Trophoblast cell (in vitro differentiated cells and primary cell): ENCODE results near the gene FAM168A.

ENCODE experiments used
- DNase-seq, 2 donors: peaks; one replicate each; pipeline ENCODE4 v3.0.0-alpha.2; 2016
- H2AFZ ChIP-seq: 2 replicates; pipeline ENCODE4 v1.6.1; 2013; ENCODE audit warnings: low read length, moderate library complexity, mild to moderate bottlenecking; ENCODE audit not compliant: insufficient read depth, poor library complexity
- H2AK5ac ChIP-seq: 2 replicates; pipeline ENCODE4 v1.6.1; 2013; ENCODE audit warnings: mild to moderate bottlenecking, low read length
- H2BK120ac ChIP-seq: 2 replicates; pipeline ENCODE4 v1.6.1; 2013; ENCODE audit warnings: low read length, mild to moderate bottlenecking, moderate library complexity; ENCODE audit not compliant: insufficient read depth, poor library complexity
- H2BK12ac ChIP-seq: 2 replicates; pipeline ENCODE4 v1.6.1; 2013; ENCODE audit warnings: mild to moderate bottlenecking, low read length, moderate library complexity
- H2BK5ac ChIP-seq: 2 replicates; pipeline ENCODE4 v1.6.1; 2013; ENCODE audit warnings: low read length, low read depth, moderate library complexity, mild to moderate bottlenecking; ENCODE audit not compliant: poor library complexity
- H3K14ac ChIP-seq: 2 replicates; pipeline ENCODE4 v1.6.1; 2013; ENCODE audit warnings: mild to moderate bottlenecking, low read length
- H3K18ac ChIP-seq: 2 replicates; pipeline ENCODE4 v1.6.1; 2013; ENCODE audit warnings: mild to moderate bottlenecking, low read length
- H3K23ac ChIP-seq: 2 replicates; pipeline ENCODE4 v1.6.1; 2013; ENCODE audit warnings: low read length
- H3K27ac ChIP-seq: 2 replicates; pipeline ENCODE4 v1.5.1; 2013; ENCODE audit warnings: low read depth, mild to moderate bottlenecking, inconsistent platforms, low read length, moderate library complexity
- H3K27me3 ChIP-seq: 2 replicates; pipeline ENCODE4 v1.6.1; 2013; ENCODE audit warnings: inconsistent platforms, mild to moderate bottlenecking, low read length, moderate library complexity; ENCODE audit not compliant: insufficient read depth
- H3K36me3 ChIP-seq, 2 experiments: 1 replicate in 1 of 2; 2 replicates in 1 of 2; pipeline ENCODE4 v1.6.1; 2013; ENCODE audit warnings: low read length in 2 of 2, mild to moderate bottlenecking in 2 of 2, moderate library complexity in 1 of 2; ENCODE audit not compliant: insufficient read depth in 2 of 2, control insufficient read depth in 1 of 2
- H3K4ac ChIP-seq: 2 replicates; pipeline ENCODE4 v1.6.1; 2013; ENCODE audit warnings: low read depth, mild to moderate bottlenecking, low read length, moderate library complexity
- H3K4me1 ChIP-seq, 2 experiments: 1 replicate in 1 of 2; 2 replicates in 1 of 2; pipeline ENCODE4 v1.6.1; 2013; ENCODE audit warnings: low read length in 2 of 2, mild to moderate bottlenecking in 2 of 2, moderate library complexity in 1 of 2; ENCODE audit not compliant: insufficient read depth in 2 of 2, control insufficient read depth in 1 of 2
- H3K4me2 ChIP-seq: 2 replicates; pipeline ENCODE4 v1.6.1; 2013; ENCODE audit warnings: inconsistent platforms, mild to moderate bottlenecking, low read length, moderate library complexity
- H3K4me3 ChIP-seq: 2 replicates; pipeline ENCODE4 v1.5.1; 2013; ENCODE audit warnings: mild to moderate bottlenecking, low read depth, low read length, inconsistent platforms
- H3K79me1 ChIP-seq: one replicate; pipeline ENCODE4 v1.6.1; 2013; ENCODE audit warnings: low read length
- H3K79me2 ChIP-seq: 2 replicates; pipeline ENCODE4 v1.6.1; 2013; ENCODE audit warnings: low read length, mild to moderate bottlenecking; ENCODE audit not compliant: control insufficient read depth, insufficient read depth, poor library complexity
- H3K9ac ChIP-seq: 2 replicates; pipeline ENCODE4 v1.6.1; 2013; ENCODE audit warnings: mild to moderate bottlenecking, low read length
- H3K9me3 ChIP-seq: 2 replicates; pipeline ENCODE4 v1.6.1; 2013; ENCODE audit warnings: low read depth, mild to moderate bottlenecking, control low read depth, inconsistent platforms, low read length; ENCODE audit not compliant: insufficient read depth
- H4K12ac ChIP-seq: 2 replicates; pipeline ENCODE4 v1.6.1; 2013; ENCODE audit warnings: low read depth, mild to moderate bottlenecking, low read length, moderate library complexity
- H4K8ac ChIP-seq: 2 replicates; pipeline ENCODE4 v1.6.1; 2013; ENCODE audit warnings: low read depth, mild to moderate bottlenecking, low read length, moderate library complexity
- H4K91ac ChIP-seq: one replicate; pipeline ENCODE4 v1.6.1; 2013; ENCODE audit warnings: low read depth, mild to moderate bottlenecking, low read length, moderate library complexity
- WGBS: extraction: QIAGEN DNeasy Blood & Tissue Kit; methylation state at CpG from one replicate; pipeline ENCODE4 v1.1.7; 2013; ENCODE audit warnings: missing lambda C conversion rate; ENCODE audit not compliant: insufficient read length, insufficient coverage; ENCODE audit errors: extremely low coverage; 5-methylcytosine and 5-hydroxymethylcytosine counted together

FAM168A gene

GRCh38 chr11:73516080-73516479 is 81.8 kb downstream of the FAM168A start:
- Histone ChIP-seq H3K4me3 (no peak overlapping the region), H2BK5ac (no peak overlapping the region), H3K36me3 (no peaks in the 10 kb centered on the region), H2AFZ (no peak overlapping the region), H3K9ac (no peak overlapping the region), H2AK5ac (no peak overlapping the region), H3K18ac (no peak overlapping the region), H3K23ac (no peak overlapping the region), H4K91ac (no peak overlapping the region), H3K4me2 (no peak overlapping the region), H3K27ac (no peak overlapping the region), H3K9me3 (no peaks in the 10 kb centered on the region), H4K12ac (no peak overlapping the region), H2BK12ac (no peak overlapping the region), H3K79me2 (no peaks in the 10 kb centered on the region), H3K14ac (no peak overlapping the region), H3K79me1 (no peaks in the 10 kb centered on the region), H2BK120ac (no peak overlapping the region), H3K27me3 (no peaks in the 10 kb centered on the region), H3K4me1 (no peaks in the 10 kb centered on the region), H3K4ac (no peak overlapping the region), H4K8ac (no peak overlapping the region)
- no peak for DNase-seq

- H3K9me3 ChIP-seq, result no peaks in the 10 kb centered on the region
- no peak overlapping the region for H3K4ac ChIP-seq
- no peak overlapping the region for H2BK12ac ChIP-seq
- no peak overlapping the region for H3K18ac ChIP-seq
- no peak overlapping the region for H4K12ac ChIP-seq
- no peak overlapping the region for H3K14ac ChIP-seq
- H4K91ac ChIP-seq, result no peak overlapping the region
- no peak overlapping the region for H2AK5ac ChIP-seq
- H2AFZ ChIP-seq, result no peak overlapping the region
- H3K79me1 ChIP-seq, result no peaks in the 10 kb centered on the region
- no peak overlapping the region for H3K23ac ChIP-seq
- no peaks in the 10 kb centered on the region for H3K36me3 ChIP-seq
- no peak overlapping the region for H2BK120ac ChIP-seq
- no peak overlapping the region for H2BK5ac ChIP-seq
- no peaks in the 10 kb centered on the region for H3K79me2 ChIP-seq
- H3K27me3 ChIP-seq, result no peaks in the 10 kb centered on the region
- no peak overlapping the region for H3K4me3 ChIP-seq
- no peak overlapping the region for H3K9ac ChIP-seq
- no peaks in the 10 kb centered on the region for H3K4me1 ChIP-seq
- no peak overlapping the region for H3K4me2 ChIP-seq
- DNase-seq, result no peak
- no CpG with 5 or more reads among the region's 2 CpGs for WGBS
- no peak overlapping the region for H3K27ac ChIP-seq
- H4K8ac ChIP-seq, result no peak overlapping the region
Observed at GRCh38 chr11:73513707-73514106, 84.2 kb downstream of the FAM168A start.

- H3K36me3 ChIP-seq, result no peaks in the 10 kb centered on the region
- H3K23ac ChIP-seq, result no peak overlapping the region
- H4K12ac ChIP-seq, result no peak overlapping the region
- no peaks in the 10 kb centered on the region for H3K4me1 ChIP-seq
- H3K27ac ChIP-seq, result no peak overlapping the region
- no peak overlapping the region for H3K4me2 ChIP-seq
- no peak for DNase-seq
- H4K91ac ChIP-seq, result no peak overlapping the region
- H3K27me3 ChIP-seq, result no peaks in the 10 kb centered on the region
- H2BK5ac ChIP-seq, result no peak overlapping the region
- no peak overlapping the region for H3K4ac ChIP-seq
- no peaks in the 10 kb centered on the region for H3K79me2 ChIP-seq
- no peak overlapping the region for H4K8ac ChIP-seq
- no peaks in the 10 kb centered on the region for H3K79me1 ChIP-seq
- WGBS, result no CpG with 5 or more reads among the region's 4 CpGs
- peaks cover 1% of the 10 kb centered on the region for H3K9me3 ChIP-seq
- H3K4me3 ChIP-seq, result no peak overlapping the region
- H2BK12ac ChIP-seq, result no peak overlapping the region
- H2AFZ ChIP-seq, result no peak overlapping the region
- H2AK5ac ChIP-seq, result no peak overlapping the region
- H3K14ac ChIP-seq, result no peak overlapping the region
- no peak overlapping the region for H2BK120ac ChIP-seq
- no peak overlapping the region for H3K9ac ChIP-seq
- H3K18ac ChIP-seq, result no peak overlapping the region
Observed at GRCh38 chr11:73510877-73511276, 87.0 kb downstream of the FAM168A start.

GRCh38 chr11:73510106-73510505 is 87.8 kb downstream of the FAM168A start:
- no CpG with 5 or more reads among the region's 4 CpGs for WGBS

More at GRCh38 chr11:73510106-73510505, 87.8 kb downstream of the FAM168A start:
- Histone ChIP-seq H4K91ac (no peak overlapping the region), H3K14ac (no peak overlapping the region), H3K36me3 (no peaks in the 10 kb centered on the region), H2BK12ac (no peak overlapping the region), H4K12ac (no peak overlapping the region), H3K4me2 (no peak overlapping the region), H3K9ac (no peak overlapping the region), H3K4me1 (no peaks in the 10 kb centered on the region), H2BK120ac (no peak overlapping the region), H3K79me2 (no peaks in the 10 kb centered on the region), H3K9me3 (peaks cover 1% of the 10 kb centered on the region), H3K23ac (no peak overlapping the region), H3K79me1 (no peaks in the 10 kb centered on the region), H3K18ac (no peak overlapping the region), H3K27ac (no peak overlapping the region), H3K27me3 (no peaks in the 10 kb centered on the region), H3K4me3 (no peak overlapping the region), H2AFZ (no peak overlapping the region), H3K4ac (no peak overlapping the region), H2BK5ac (no peak overlapping the region), H2AK5ac (no peak overlapping the region), H4K8ac (no peak overlapping the region)
- no peak for DNase-seq
